ENCODE results near the gene SETD3.
A peak's percentile ranks its signal among the peaks of the same experiment; 100 is the strongest.

DNA sequence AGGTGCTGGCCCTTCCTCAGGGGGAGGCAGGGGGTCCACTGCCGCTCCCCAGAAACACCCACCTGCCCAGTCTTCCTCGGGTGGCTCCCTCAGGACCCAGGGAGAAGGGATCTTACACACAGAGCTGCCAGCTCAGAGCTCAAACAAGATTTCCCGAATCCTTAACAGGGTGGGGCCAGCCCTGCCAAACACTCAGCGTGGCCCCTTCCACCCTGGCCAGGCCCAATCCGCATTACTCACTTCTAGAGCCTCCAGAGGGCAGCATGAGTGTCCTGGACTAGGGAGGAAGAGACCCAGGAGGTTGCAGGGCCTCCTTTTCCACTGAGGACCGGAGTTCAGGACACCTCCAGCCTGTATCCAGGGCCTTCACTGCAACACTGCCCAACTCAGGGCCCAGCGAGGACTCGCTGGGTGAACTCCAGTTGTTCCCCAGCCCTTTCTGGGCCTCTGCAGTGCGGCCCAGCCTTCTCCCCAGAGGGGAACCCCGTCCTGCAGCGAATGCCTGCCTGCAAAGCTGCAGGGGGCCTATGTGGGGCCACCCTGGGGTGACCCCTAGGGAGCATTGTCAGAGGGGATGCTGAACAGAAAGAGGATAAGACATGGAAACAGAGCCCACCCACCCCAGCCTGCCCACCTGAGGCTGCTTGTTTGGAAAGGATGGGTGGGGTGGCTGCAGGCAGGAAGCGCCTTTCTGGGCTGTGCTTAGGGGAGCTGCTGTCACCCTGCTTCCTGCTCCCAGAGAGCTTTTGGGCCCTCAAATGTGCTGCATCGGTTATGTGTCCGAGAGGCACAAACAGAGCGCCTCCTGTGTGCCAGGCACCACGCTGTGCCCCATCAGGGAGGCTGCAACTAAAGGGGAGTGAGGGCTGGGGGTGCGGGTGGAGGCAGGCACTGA, 44.4 kb upstream of the SETD3 start:
- TF ChIP-seq, protein P1, sequence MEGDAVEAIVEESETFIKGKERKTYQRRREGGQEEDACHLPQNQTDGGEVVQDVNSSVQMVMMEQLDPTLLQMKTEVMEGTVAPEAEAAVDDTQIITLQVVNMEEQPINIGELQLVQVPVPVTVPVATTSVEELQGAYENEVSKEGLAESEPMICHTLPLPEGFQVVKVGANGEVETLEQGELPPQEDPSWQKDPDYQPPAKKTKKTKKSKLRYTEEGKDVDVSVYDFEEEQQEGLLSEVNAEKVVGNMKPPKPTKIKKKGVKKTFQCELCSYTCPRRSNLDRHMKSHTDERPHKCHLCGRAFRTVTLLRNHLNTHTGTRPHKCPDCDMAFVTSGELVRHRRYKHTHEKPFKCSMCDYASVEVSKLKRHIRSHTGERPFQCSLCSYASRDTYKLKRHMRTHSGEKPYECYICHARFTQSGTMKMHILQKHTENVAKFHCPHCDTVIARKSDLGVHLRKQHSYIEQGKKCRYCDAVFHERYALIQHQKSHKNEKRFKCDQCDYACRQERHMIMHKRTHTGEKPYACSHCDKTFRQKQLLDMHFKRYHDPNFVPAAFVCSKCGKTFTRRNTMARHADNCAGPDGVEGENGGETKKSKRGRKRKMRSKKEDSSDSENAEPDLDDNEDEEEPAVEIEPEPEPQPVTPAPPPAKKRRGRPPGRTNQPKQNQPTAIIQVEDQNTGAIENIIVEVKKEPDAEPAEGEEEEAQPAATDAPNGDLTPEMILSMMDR (conservative IDR thresholded peaks at IDR 0.05; ENCODE audit: low read depth, low read length), result peak; percentile 58
- no peak for TF ChIP-seq EZH2phosphoT487 (IDR thresholded peaks at IDR 0.05; ENCODE audit: borderline replicate concordance, low read length)
- TF ChIP-seq EZH2 (IDR thresholded peaks at IDR 0.05; ENCODE audit: low read length, unreplicated experiment), result no peak
